GM19035 (cell line): ENCODE data around the gene RCAN2.
"Not testable (repeated sequence)": the region's sequence is repeated elsewhere in the genome, so short reads cannot be mapped to it uniquely, and the experiment has no call there.

Experiments used
- ATAC-seq: cut with Tn5 transposase; IDR thresholded peaks from one replicate; pipeline ENCODE4 v1.9.1; 2021; ENCODE audit not compliant: unreplicated experiment

Gene RCAN2

DNA sequence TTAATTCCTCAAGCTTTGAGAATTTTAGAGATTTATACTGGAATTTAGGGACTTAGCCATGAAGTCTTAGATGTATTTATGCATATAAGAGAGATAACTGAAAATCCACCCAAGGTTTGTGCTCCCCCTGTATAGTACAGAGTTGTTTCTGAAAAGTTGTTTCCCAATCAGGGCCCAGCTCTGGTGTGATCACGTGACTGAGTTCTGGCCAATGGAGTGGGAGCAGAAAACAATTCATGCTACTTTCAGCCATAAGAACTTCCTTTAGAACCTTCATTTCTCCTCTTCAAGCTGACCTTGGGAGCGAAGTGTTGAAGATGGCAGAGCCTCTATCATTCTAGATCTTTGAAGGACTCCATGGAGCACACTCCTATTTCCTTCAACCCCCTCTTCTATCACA lies 151.0 kb downstream of the RCAN2 start:
- ATAC-seq: no peak

DNA sequence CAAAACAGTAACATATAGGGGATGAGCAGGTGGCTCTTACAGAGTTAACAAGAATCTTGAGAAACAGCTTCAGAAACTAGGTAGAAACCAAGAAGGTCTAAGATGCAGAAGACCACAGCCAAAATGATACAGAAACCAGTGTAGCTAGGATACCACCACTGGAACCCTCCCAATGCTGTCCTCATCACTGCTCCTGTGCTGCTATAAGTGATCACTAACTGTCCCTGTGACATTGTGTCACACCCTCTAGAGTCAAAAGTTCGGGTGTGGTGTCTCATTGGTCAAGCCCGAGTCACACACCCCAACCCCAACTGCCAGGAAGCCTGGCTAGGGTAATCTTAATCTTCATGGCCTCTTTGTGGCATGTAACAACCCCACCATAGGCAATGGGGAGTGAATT lies 153.1 kb downstream of the RCAN2 start:
- peak; percentile 56 for ATAC-seq

DNA sequence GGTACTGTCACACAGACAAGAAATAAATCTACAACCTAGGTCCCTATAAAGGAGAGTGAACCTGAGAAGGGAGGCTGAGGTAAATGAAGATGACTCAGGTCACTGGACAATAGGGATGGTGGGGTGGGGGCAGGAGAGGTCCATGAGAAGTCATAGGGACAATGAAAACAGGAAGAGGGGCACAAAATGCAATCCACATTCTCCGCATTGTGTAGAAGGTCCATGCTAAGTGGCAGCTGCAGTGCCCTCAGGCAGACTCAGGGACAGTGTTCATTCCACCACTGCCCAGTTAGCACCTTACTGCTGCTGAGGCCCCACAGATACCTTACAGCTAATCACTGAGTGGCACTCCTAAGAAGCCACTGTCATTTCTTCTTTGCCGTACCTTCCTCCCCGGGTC lies 156.8 kb downstream of the RCAN2 start:
- no peak for ATAC-seq

DNA sequence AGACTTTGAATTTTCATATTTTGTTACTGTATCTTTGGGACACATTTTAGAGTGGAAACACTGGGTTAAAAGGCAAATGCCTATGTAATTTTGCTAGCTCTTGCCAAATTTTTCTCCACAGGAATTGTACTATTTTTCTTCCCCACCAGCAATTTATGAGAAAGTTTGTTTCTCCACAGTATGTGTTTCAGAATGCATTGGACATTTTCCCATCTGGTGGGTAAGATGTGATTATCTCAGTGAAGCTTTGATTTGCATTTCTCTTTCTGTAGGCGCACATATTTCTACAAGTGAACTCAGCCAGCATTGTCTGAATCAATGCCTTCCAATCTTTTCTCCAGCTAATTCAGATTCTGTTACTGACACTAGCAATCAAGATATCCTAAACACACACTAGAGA lies 157.8 kb downstream of the RCAN2 start:
- ATAC-seq: no peak

DNA sequence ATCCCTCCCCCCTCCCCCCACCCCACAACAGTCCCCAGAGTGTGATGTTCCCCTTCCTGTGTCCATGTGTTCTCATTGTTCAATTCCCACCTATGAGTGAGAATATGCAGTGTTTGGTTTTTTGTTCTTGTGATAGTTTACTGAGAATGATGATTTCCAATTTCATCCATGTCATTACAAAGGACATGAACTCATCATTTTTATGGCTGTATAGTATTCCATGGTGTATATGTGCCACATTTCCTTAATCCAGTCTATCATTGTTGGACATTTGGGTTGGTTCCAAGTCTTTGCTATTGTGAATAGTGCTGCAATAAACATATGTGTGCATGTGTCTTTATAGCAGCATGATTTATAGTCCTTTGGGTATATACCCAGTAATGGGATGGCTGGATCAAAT lies 158.8 kb downstream of the RCAN2 start:
- ATAC-seq: not testable (repeated sequence)

DNA sequence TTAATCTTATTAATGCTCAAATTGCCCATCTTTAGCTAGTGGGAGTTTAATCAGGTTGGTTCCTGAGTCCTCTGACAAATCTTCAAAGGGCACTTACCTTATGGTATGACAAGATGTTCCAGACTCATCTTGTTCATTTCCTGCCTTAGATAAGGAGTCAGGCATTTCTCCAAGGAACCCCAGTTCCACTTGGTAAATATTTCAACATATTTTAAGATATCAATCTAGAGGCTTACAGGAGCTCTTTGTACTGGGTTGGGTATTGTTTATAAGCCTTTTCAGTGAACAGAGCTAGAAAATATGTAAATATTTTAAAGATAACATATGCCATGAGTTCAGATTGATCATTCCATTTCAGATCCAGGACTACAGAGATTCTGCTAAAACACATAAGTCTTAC lies 159.8 kb downstream of the RCAN2 start:
- ATAC-seq: no peak

GRCh38 chr6:46329568-46329967 lies 161.7 kb downstream of the RCAN2 start:
- ATAC-seq: no peak

DNA sequence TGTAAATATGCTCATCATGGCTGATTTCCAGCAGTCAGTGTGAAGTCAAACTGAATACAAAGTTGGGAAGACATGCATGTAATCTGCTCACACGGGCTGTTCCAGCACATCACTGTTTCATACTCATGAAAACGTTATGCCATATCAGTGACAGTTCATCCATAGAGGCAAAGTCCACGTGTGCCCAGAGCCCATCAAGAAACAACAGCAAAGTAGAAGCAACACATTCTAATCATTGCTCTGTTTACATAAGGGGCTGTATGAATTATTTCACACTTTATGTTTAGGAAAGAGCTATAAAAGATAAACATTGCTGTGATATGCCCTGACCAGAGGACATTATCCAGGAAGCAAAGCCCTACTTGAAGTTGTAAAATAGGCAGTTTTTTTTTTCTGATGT lies 163.5 kb downstream of the RCAN2 start:
- no peak for ATAC-seq

GRCh38 chr6:46325561-46326530 lies 165.4 kb downstream of the RCAN2 start:
- ATAC-seq: no peak

DNA sequence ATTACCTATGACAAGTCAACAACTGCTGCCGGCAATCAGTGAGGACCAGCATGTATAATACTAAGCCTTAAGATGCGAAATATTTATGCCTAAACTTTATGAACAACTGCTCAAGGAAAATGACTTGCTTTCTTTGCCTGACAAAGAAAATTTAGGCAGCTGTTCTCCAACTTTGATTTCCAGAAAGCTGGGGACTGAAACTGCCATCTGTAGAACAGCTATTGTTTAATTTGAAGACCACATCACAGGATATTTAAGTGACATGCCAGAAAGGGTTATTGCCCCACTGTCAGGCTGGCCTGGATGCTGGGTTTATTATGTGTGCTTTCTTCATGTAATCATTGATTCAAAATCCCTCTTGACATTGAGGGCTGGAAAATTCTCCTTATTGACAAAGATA lies 166.5 kb downstream of the RCAN2 start:
- no peak for ATAC-seq

GRCh38 chr6:46323966-46324622 lies 167.2 kb downstream of the RCAN2 start:
- ATAC-seq: no peak

DNA sequence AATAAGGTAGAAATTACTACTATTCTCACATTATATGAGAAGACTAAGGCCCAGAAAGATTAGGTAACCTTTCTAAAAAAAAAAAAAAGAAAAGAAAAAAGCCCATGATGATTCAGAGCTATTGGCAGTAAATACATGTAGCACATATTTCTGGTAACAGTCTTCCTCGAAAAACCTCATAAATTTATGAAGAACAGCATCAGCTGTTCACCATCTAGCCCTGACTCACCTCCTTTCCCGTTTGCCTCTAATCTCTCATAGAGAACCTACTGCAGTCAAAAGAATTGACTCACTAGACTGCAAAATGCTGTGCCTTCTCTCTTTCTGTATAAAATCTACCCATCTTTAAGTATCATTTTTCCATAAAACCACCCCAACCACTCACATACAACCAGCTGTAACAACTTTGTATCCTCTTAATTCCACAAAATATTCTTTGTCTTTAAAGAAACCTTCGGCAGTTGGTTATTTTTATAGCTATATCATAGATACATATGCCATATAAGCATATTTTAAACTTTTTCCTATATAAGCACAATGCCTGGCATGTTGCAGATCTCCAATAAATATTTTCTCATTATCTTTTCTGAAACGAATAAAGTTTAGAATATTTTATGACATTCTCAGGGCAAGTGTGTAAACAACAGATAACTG lies 167.8 kb downstream of the RCAN2 start:
- ATAC-seq: no peak

- ATAC-seq: no peak
Measured at GRCh38 chr6:46320505-46320904, 170.7 kb downstream of the RCAN2 start.

DNA sequence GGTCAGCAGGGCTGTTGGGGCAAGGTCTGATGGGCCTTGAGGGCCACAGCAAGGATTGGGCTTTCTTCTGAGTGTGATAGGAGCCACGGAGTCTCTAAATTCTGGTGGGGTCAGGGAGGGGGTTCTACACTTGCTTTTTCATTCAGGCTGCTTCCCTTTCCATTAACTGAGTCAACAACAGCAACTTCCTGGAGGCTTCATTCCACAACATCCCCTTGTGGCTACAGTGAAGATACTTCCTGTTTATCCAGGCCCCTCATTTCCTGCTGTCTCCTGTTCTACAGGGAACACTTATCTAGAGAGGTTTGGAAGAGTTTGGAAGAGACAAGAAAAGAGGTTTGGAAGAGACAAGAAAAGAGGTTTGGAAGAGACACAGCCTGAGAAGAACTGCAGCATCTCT lies 175.7 kb downstream of the RCAN2 start:
- no peak for ATAC-seq

DNA sequence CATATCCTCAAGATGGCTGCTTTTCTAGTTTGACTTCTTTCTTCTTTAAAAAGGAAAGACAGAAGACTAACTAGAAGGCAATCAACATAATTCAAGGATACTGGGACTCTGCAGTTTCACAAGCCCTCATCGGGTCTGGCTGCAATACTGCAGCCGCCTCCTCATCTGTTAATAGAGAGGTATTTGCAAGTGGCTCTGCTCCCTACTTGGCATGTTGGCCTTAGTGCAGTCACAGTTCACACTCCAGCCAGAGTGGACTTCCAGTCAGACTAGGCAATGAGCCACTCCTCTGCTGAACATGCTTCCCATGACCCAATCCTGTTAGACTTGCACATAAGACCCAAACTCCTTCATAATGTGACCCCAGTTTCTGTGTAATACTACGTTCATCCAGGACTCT lies 178.6 kb downstream of the RCAN2 start:
- no peak for ATAC-seq

DNA sequence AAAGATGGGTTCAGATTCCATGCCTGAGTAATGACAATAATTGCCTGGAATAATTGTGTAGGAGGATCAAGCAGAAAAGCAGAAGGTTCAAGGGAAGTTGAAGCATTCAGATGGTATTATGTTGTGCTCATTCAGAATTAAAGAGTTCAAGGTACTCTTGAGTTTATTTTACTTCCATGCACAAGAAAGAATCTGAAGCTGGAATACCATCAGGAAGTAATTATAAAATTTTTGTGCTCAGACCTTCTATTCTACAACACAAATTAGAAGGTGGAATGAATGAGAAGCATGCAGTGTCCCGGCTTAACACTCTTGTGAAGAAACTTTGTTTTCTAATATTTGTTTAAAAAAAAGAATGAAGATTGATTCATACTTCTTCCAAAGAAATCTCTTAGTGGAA lies 181.1 kb downstream of the RCAN2 start:
- ATAC-seq: no peak

DNA sequence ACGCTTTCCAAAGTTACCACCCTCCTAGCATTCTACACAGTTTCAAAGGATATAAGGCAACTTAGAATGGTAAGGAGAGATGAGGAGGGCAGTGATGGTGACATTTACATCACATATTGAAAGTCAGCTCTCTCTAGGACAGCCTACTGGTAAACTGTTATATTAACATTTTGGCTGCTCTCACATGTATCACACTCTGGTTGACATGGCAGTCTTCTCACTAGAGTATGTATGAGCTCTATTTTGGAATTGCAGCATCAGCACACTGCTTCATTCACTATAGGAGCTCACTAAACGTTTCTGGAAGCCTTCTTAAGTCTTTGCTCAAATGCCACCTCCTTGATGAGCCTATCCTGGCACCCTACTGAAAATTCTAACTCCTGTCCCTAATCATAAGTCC lies 184.8 kb downstream of the RCAN2 start:
- ATAC-seq: no peak

DNA sequence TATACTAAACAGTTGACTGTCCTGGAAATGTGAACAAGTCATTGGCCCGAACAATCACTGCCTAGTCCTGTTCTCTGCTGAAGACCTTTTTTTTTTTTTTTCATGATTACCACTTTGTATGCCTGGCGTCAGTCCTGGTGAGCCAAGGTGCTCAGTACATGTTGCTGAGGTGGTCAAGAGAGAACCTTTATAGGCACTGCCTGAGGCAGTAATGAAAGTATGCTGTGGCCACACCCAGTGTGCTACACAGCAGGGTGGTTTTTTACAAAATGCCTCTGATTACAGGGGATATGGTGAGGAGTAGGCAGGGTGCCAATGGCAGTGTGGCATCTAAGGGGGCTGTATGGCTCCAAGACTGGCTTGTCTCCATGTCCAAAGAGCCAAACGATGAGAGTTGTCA lies 185.4 kb downstream of the RCAN2 start:
- ATAC-seq: no peak

- no peak for ATAC-seq
Measured at GRCh38 chr6:46305236-46305635, 186.0 kb downstream of the RCAN2 start.

DNA sequence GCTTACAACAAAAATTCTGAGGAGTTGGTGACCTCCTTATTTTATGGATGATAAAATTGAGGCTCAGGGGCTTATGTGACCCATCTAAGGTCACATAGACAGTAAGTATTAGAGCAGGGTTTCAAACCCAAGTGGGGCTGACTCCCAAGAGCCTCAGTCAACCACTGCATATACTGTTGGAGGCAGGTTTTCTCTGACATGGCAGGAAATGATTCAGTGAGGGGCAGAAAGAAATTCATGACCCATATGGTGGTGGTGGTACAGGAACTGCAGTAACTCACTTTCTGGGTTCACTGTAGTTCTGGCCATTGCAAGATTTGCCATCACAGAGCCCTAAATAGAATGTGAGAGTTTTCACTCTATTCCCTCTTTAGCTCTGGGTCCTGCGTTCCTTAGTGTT lies 188.4 kb downstream of the RCAN2 start:
- ATAC-seq: no peak

- no peak for ATAC-seq
Measured at GRCh38 chr6:46302176-46302575, 189.1 kb downstream of the RCAN2 start.

DNA sequence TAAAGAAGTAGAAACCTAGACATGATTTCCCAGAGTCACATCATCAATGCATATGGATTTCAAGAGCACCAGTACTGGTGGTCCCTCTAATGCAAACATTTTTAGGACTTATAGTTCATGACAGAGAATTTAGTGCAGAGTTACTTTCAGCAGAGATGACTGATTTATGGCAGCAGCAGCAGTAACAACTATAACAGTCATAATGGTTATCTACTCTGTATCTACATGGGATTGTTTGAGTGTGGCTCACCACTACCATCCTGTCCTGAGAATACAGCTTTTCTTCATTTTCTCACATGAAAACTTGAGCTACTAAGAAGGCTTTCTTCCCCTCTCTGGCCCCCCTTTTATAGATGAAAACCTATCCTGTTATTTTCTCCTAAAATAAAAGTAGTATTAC lies 192.0 kb downstream of the RCAN2 start:
- ATAC-seq: no peak
